ENCODE data around the gene GATA2. TPM values are rescaled to one million over a fixed set of nuclear protein-coding genes. Genes with fewer than 3 reads are reported as not detected.

Gene GATA2
- total RNA-seq, 1 experiment from 2014 or later: 0.51 TPM

- intact Hi-C loops (cut with micrococcal nuclease): no loop called here
- Mint-ChIP-seq H3K9me3 (ENCODE audit: unreplicated experiment) (peaks cover 5% of the 10 kb centered on the region), H3K27me3 (ENCODE audit: insufficient read depth, unreplicated experiment) (peaks cover 65% of the 10 kb centered on the region), H3K4me1 (ENCODE audit: insufficient read depth, unreplicated experiment) (no peaks in the 10 kb centered on the region), H3K4me3 (ENCODE audit: unreplicated experiment) (no peak overlapping the region), H3K27ac (ENCODE audit: low read depth, unreplicated experiment) (no peak overlapping the region), H3K36me3 (ENCODE audit: insufficient read depth, unreplicated experiment) (no peaks in the 10 kb centered on the region)
- CTCF ChIA-PET: no interaction called here
- POLR2A ChIA-PET: no interaction called here
- DNase-seq (ENCODE audit: unreplicated experiment): no peak
- BruUV-seq (replicated peaks): no TSS peak
- TF ChIP-seq CTCF (IDR thresholded peaks at IDR 0.05; ENCODE audit: unreplicated experiment): no peak
Observed at GRCh38 chr3:128468285-128468790, 24.7 kb downstream of the GATA2 start.

GRCh38 chr3:128466840-128467541 is 26.0 kb downstream of the GATA2 start, which contains the start of gene DNAJB8:
Gene DNAJB8 (minus strand): TSS chr3:128466890. CDS start chr3:128463245, 3,645 bp downstream.
- H3K9me3 Mint-ChIP-seq (ENCODE audit: unreplicated experiment): peaks cover 5% of the 10 kb centered on the region
- intact Hi-C loops (cut with micrococcal nuclease): no loop called here
- H3K4me3 Mint-ChIP-seq (ENCODE audit: unreplicated experiment): no peak within 1 kb of the TSS
- CTCF ChIA-PET: interaction anchor here (0.6 kb wide), 1 partner anchor 372 kb away, joined by 3 read pairs; no protein-coding TSS in a partner anchor
- BruUV-seq (replicated peaks): no TSS peak
- POLR2A ChIA-PET: no interaction called here
- DNase-seq (ENCODE audit: unreplicated experiment): no peak
- H3K27ac Mint-ChIP-seq (ENCODE audit: low read depth, unreplicated experiment): no peak within 1 kb of the TSS
- TF ChIP-seq CTCF (IDR thresholded peaks at IDR 0.05; ENCODE audit: unreplicated experiment): no peak
- no peaks in the 10 kb centered on the region for H3K4me1 Mint-ChIP-seq (ENCODE audit: insufficient read depth, unreplicated experiment)
- H3K36me3 Mint-ChIP-seq (ENCODE audit: insufficient read depth, unreplicated experiment): no peaks in the 10 kb centered on the region
- peaks cover 51% of the 10 kb centered on the region for H3K27me3 Mint-ChIP-seq (ENCODE audit: insufficient read depth, unreplicated experiment)

GRCh38 chr3:128464702-128465101 is 28.3 kb downstream of the GATA2 start:
- CTCF ChIA-PET: no interaction called here
- no TSS peak for BruUV-seq (replicated peaks)
- DNase-seq (ENCODE audit: unreplicated experiment): no peak

GRCh38 chr3:128464188-128464587 is 28.8 kb downstream of the GATA2 start:
- ChIA-PET POLR2A (no interaction called here), CTCF (no interaction called here)
- no TSS peak for BruUV-seq (replicated peaks)
- H3K36me3 Mint-ChIP-seq (ENCODE audit: insufficient read depth, unreplicated experiment): no peaks in the 10 kb centered on the region
- H3K27me3 Mint-ChIP-seq (ENCODE audit: insufficient read depth, unreplicated experiment): peaks cover 39% of the 10 kb centered on the region
- no peak overlapping the region for H3K4me3 Mint-ChIP-seq (ENCODE audit: unreplicated experiment)
- TF ChIP-seq CTCF (IDR thresholded peaks at IDR 0.05; ENCODE audit: unreplicated experiment): no peak
- no peak for DNase-seq (ENCODE audit: unreplicated experiment)
- H3K9me3 Mint-ChIP-seq (ENCODE audit: unreplicated experiment): no peaks in the 10 kb centered on the region
- H3K4me1 Mint-ChIP-seq (ENCODE audit: insufficient read depth, unreplicated experiment): no peaks in the 10 kb centered on the region
- H3K27ac Mint-ChIP-seq (ENCODE audit: low read depth, unreplicated experiment): no peak overlapping the region
- intact Hi-C loops (cut with micrococcal nuclease): no loop called here

More at GRCh38 chr3:128464702-128465101, 28.3 kb downstream of the GATA2 start:
- POLR2A ChIA-PET: no interaction called here
- Mint-ChIP-seq H3K36me3 (ENCODE audit: insufficient read depth, unreplicated experiment) (no peaks in the 10 kb centered on the region), H3K27me3 (ENCODE audit: insufficient read depth, unreplicated experiment) (peaks cover 39% of the 10 kb centered on the region), H3K9me3 (ENCODE audit: unreplicated experiment) (no peaks in the 10 kb centered on the region), H3K4me1 (ENCODE audit: insufficient read depth, unreplicated experiment) (no peaks in the 10 kb centered on the region), H3K27ac (ENCODE audit: low read depth, unreplicated experiment) (no peak overlapping the region), H3K4me3 (ENCODE audit: unreplicated experiment) (no peak overlapping the region)
- no peak for TF ChIP-seq CTCF (IDR thresholded peaks at IDR 0.05; ENCODE audit: unreplicated experiment)
- intact Hi-C loops (cut with micrococcal nuclease): no loop called here

All from MCF 10A (cell line).